Ectodermal cell (in vitro differentiated cells): ENCODE results near the gene NAT8.
"Not testable (repeated sequence)": the region's sequence is repeated elsewhere in the genome, so short reads cannot be mapped to it uniquely, and the experiment has no call there.

ENCODE experiments used
- H3K27ac ChIP-seq: 2 replicates; pipeline ENCODE4 v1.7.0; 2013; ENCODE audit warnings: mild to moderate bottlenecking, low read depth, low read length; ENCODE audit not compliant: insufficient read depth, poor library complexity, severe bottlenecking
- H3K27me3 ChIP-seq: 2 replicates; pipeline ENCODE4 v1.7.0; 2013; ENCODE audit warnings: mild to moderate bottlenecking, low read length; ENCODE audit not compliant: insufficient read depth, control insufficient read depth, poor library complexity, severe bottlenecking
- H3K36me3 ChIP-seq: one replicate; pipeline ENCODE4 v1.7.0; 2013; ENCODE audit warnings: low read length; ENCODE audit not compliant: control insufficient read depth, insufficient read depth
- H3K4me1 ChIP-seq: one replicate; pipeline ENCODE4 v1.7.0; 2013; ENCODE audit warnings: low read length; ENCODE audit not compliant: control insufficient read depth, insufficient read depth
- H3K4me3 ChIP-seq: 2 replicates; pipeline ENCODE4 v1.7.0; 2013; ENCODE audit warnings: low read depth, low read length, control low read depth; ENCODE audit not compliant: insufficient read depth
- H3K9me3 ChIP-seq: 2 replicates; pipeline ENCODE4 v1.7.0; 2013; ENCODE audit warnings: mild to moderate bottlenecking, low read length, moderate library complexity; ENCODE audit not compliant: control insufficient read depth
- WGBS, 2 experiments: methylation state at CpG; one replicate each; pipeline ENCODE4 v1.1.7; 2013; ENCODE audit warnings: missing lambda C conversion rate in 2 of 2; 5-methylcytosine and 5-hydroxymethylcytosine counted together

The NAT8 gene

GRCh38 chr2:73611193-73611592, 31.0 kb downstream of the NAT8 start:
- Histone ChIP-seq H3K9me3 (no peaks in the 10 kb centered on the region), H3K4me3 (no peak overlapping the region), H3K4me1 (no peaks in the 10 kb centered on the region), H3K36me3 (no peaks in the 10 kb centered on the region), H3K27ac (no peak overlapping the region), H3K27me3 (no peaks in the 10 kb centered on the region)
- 86 to 96% methylated on average over 4 of the region's 4 CpGs for WGBS, 2 experiments

GRCh38 chr2:73610111-73610510, 32.1 kb downstream of the NAT8 start:
- no peaks in the 10 kb centered on the region for H3K4me1 ChIP-seq
- no peaks in the 10 kb centered on the region for H3K36me3 ChIP-seq
- H3K27me3 ChIP-seq = no peaks in the 10 kb centered on the region
- H3K27ac ChIP-seq = no peak overlapping the region
- H3K4me3 ChIP-seq = no peak overlapping the region
- 88 to 96% methylated on average over 1 to 3 of the region's 3 CpGs for WGBS, 2 experiments
- no peaks in the 10 kb centered on the region for H3K9me3 ChIP-seq

- not testable (repeated sequence) for H3K27ac ChIP-seq, H3K9me3 ChIP-seq, H3K4me1 ChIP-seq, H3K36me3 ChIP-seq, H3K27me3 ChIP-seq, H3K4me3 ChIP-seq
- 95% methylated on average over 2 of the region's 2 CpGs for WGBS, 2 experiments
Observed at GRCh38 chr2:73604589-73604988, 37.6 kb downstream of the NAT8 start.

GRCh38 chr2:73603099-73603588, 39.1 kb downstream of the NAT8 start:
- not testable (repeated sequence) for H3K4me1 ChIP-seq, H3K4me3 ChIP-seq, H3K36me3 ChIP-seq, H3K9me3 ChIP-seq, H3K27ac ChIP-seq, H3K27me3 ChIP-seq
- 89 to 98% methylated on average over 4 of the region's 4 CpGs for WGBS, 2 experiments

- Histone ChIP-seq H3K4me1 (no peaks in the 10 kb centered on the region), H3K27ac (no peak overlapping the region), H3K27me3 (no peaks in the 10 kb centered on the region), H3K4me3 (no peak overlapping the region), H3K9me3 (no peaks in the 10 kb centered on the region), H3K36me3 (no peaks in the 10 kb centered on the region)
- 83 to 92% methylated on average over 5 of the region's 5 CpGs for WGBS, 2 experiments
Observed at GRCh38 chr2:73601780-73602179, 40.4 kb downstream of the NAT8 start.

GRCh38 chr2:73594251-73594650, 48.0 kb downstream of the NAT8 start:
- no peaks in the 10 kb centered on the region for H3K36me3 ChIP-seq
- H3K9me3 ChIP-seq = no peaks in the 10 kb centered on the region
- 92 to 95% methylated on average over 2 of the region's 2 CpGs for WGBS, 2 experiments
- no peak overlapping the region for H3K4me3 ChIP-seq
- H3K4me1 ChIP-seq = no peaks in the 10 kb centered on the region
- H3K27me3 ChIP-seq = no peaks in the 10 kb centered on the region
- no peak overlapping the region for H3K27ac ChIP-seq

GRCh38 chr2:73593680-73594079, 48.5 kb downstream of the NAT8 start:
- H3K36me3 ChIP-seq = no peaks in the 10 kb centered on the region
- no peaks in the 10 kb centered on the region for H3K9me3 ChIP-seq
- H3K27ac ChIP-seq = no peak overlapping the region
- no peak overlapping the region for H3K4me3 ChIP-seq
- WGBS, 2 experiments = 93 to 97% methylated on average over 2 of the region's 2 CpGs
- H3K27me3 ChIP-seq = no peaks in the 10 kb centered on the region
- H3K4me1 ChIP-seq = no peaks in the 10 kb centered on the region
